SJCRH30 (cell line): ENCODE results near the gene CEP70. TPM values are rescaled to one million over a fixed set of nuclear protein-coding genes. Genes with fewer than 3 reads are reported as not detected.
"Not testable (repeated sequence)": the region's sequence is repeated elsewhere in the genome, so short reads cannot be mapped to it uniquely, and the experiment has no call there.

Experiments used
- DNase-seq, 2 experiments: peaks; one replicate each; pipeline ENCODE4 v3.0.0-alpha.2; 2015 to 2020
- H3K27ac ChIP-seq: fragments of 250-450 bp; sonication (Bioruptor Pico); 2 replicates; pipeline ENCODE4 v1.5.1; 2020; ENCODE audit warnings: mild to moderate bottlenecking, moderate library complexity
- H3K27me3 ChIP-seq: fragments of 250-450 bp; sonication (Bioruptor Pico); 2 replicates; pipeline ENCODE4 v1.5.1; 2020; ENCODE audit warnings: mild to moderate bottlenecking, moderate library complexity
- H3K36me3 ChIP-seq: fragments of 250-450 bp; sonication (Bioruptor Pico); 2 replicates; pipeline ENCODE4 v1.5.1; 2020; ENCODE audit warnings: mild to moderate bottlenecking, moderate library complexity
- H3K4me1 ChIP-seq: fragments of 250-450 bp; sonication (Bioruptor Pico); 2 replicates; pipeline ENCODE4 v1.5.1; 2020; ENCODE audit warnings: mild to moderate bottlenecking, moderate library complexity
- H3K4me3 ChIP-seq: fragments of 250-450 bp; sonication (Bioruptor Pico); 2 replicates; pipeline ENCODE4 v1.5.1; 2020; ENCODE audit warnings: mild to moderate bottlenecking, moderate library complexity
- H3K9me3 ChIP-seq: fragments of 250-450 bp; sonication (Bioruptor Pico); replicated peaks from 2 replicates; pipeline ENCODE4 v1.5.1; 2020; ENCODE audit warnings: mild to moderate bottlenecking, moderate library complexity
- total RNA-seq: library from RNA; depleted of rRNA; stranded (reverse); fragments of >200 nt; shearing (Covaris generic); gene quantifications from 2 replicates; pipeline ENCODE4 v1.2.3, GENCODE V29; 2014

The CEP70 gene
- total RNA-seq, 1 experiment from 2014 or later: 48.8 TPM

GRCh38 chr3:138600100-138600745, 6.2 kb upstream of the CEP70 start:
- Histone ChIP-seq H3K27ac (no peak overlapping the region), H3K27me3 (no peaks in the 10 kb centered on the region), H3K9me3 (no peaks in the 10 kb centered on the region; the same call in 1 of the 2 replicates), H3K36me3 (no peaks in the 10 kb centered on the region), H3K4me3 (no peak overlapping the region), H3K4me1 (no peaks in the 10 kb centered on the region)
- no peak for DNase-seq

- Histone ChIP-seq H3K4me1 (no peaks in the 10 kb centered on the region; the same call in 1 of the 2 replicates), H3K36me3 (no peaks in the 10 kb centered on the region), H3K27me3 (no peaks in the 10 kb centered on the region), H3K4me3 (no peak overlapping the region), H3K9me3 (no peaks in the 10 kb centered on the region; the same call in 1 of the 2 replicates), H3K27ac (no peak overlapping the region)
- no peak for DNase-seq
Measured at GRCh38 chr3:138598534-138598933, 4.5 kb upstream of the CEP70 start.

- H3K9me3 ChIP-seq, H3K4me3 ChIP-seq, H3K27me3 ChIP-seq, H3K4me1 ChIP-seq, H3K27ac ChIP-seq, H3K36me3 ChIP-seq, DNase-seq: not testable (repeated sequence)
Measured at GRCh38 chr3:138597186-138597976, 3.3 kb upstream of the CEP70 start.

GRCh38 chr3:138594935-138595610, 1.0 kb upstream of the CEP70 start:
- no peak for DNase-seq
- Histone ChIP-seq H3K27ac (no peak overlapping the region), H3K9me3 (no peaks in the 10 kb centered on the region), H3K4me3 (peak overlapping the region; percentile 85), H3K27me3 (no peaks in the 10 kb centered on the region), H3K36me3 (peaks cover 3% of the 10 kb centered on the region; the same call in 1 of the 2 replicates), H3K4me1 (peaks cover 2% of the 10 kb centered on the region; the same call in 1 of the 2 replicates)

- peaks cover 3% of the 10 kb centered on the region; the same call in 1 of the 2 replicates for H3K36me3 ChIP-seq
- H3K4me1 ChIP-seq: peaks cover 2% of the 10 kb centered on the region; the same call in 1 of the 2 replicates
- no peaks in the 10 kb centered on the region for H3K27me3 ChIP-seq
- no peaks in the 10 kb centered on the region for H3K9me3 ChIP-seq
- H3K4me3 ChIP-seq: peak overlapping the region; percentile 85
- peak overlapping the region; percentile 81 for H3K27ac ChIP-seq
- no peak for DNase-seq
Measured at GRCh38 chr3:138593488-138594149, 441 bp downstream of the CEP70 start.

GRCh38 chr3:138591392-138591791, 2.7 kb downstream of the CEP70 start:
- no peak overlapping the region for H3K27ac ChIP-seq
- H3K4me1 ChIP-seq: peaks cover 2% of the 10 kb centered on the region; the same call in 1 of the 2 replicates
- H3K27me3 ChIP-seq: no peaks in the 10 kb centered on the region
- peaks cover 7% of the 10 kb centered on the region for H3K36me3 ChIP-seq
- no peak for DNase-seq
- H3K4me3 ChIP-seq: no peak overlapping the region
- H3K9me3 ChIP-seq: no peaks in the 10 kb centered on the region

- H3K27me3 ChIP-seq: no peaks in the 10 kb centered on the region
- H3K36me3 ChIP-seq: peaks cover 10% of the 10 kb centered on the region
- H3K4me3 ChIP-seq: no peak overlapping the region
- H3K4me1 ChIP-seq: 0 out of 2 replicates have a peak, but pooled peaks cover 2% of the 10 kb centered on the region
- H3K27ac ChIP-seq: no peak overlapping the region
- no peak for DNase-seq
- no peaks in the 10 kb centered on the region for H3K9me3 ChIP-seq
Measured at GRCh38 chr3:138588445-138588844, 5.6 kb downstream of the CEP70 start.

GRCh38 chr3:138587374-138587773, 6.7 kb downstream of the CEP70 start:
- Histone ChIP-seq H3K36me3 (peaks cover 12% of the 10 kb centered on the region), H3K4me3 (no peak overlapping the region), H3K27ac (no peak overlapping the region), H3K27me3 (no peaks in the 10 kb centered on the region), H3K4me1 (no peaks in the 10 kb centered on the region), H3K9me3 (no peaks in the 10 kb centered on the region)
- no peak for DNase-seq

GRCh38 chr3:138578961-138579574, 15.0 kb downstream of the CEP70 start:
- Histone ChIP-seq H3K36me3 (peaks cover 9% of the 10 kb centered on the region; the same call in 1 of the 2 replicates), H3K9me3 (no peaks in the 10 kb centered on the region; the same call in 1 of the 2 replicates), H3K4me1 (no peaks in the 10 kb centered on the region), H3K4me3 (no peak overlapping the region), H3K27me3 (no peaks in the 10 kb centered on the region), H3K27ac (no peak overlapping the region)
- no peak for DNase-seq

- Histone ChIP-seq H3K36me3 (peaks cover 8% of the 10 kb centered on the region; the same call in 1 of the 2 replicates), H3K4me1 (no peaks in the 10 kb centered on the region), H3K4me3 (no peak overlapping the region), H3K27me3 (no peaks in the 10 kb centered on the region), H3K9me3 (peaks cover 5% of the 10 kb centered on the region; the same call in 1 of the 2 replicates), H3K27ac (no peak overlapping the region)
- DNase-seq: no peak
Measured at GRCh38 chr3:138578141-138578540, 15.9 kb downstream of the CEP70 start.

- Histone ChIP-seq H3K27me3 (no peaks in the 10 kb centered on the region), H3K36me3 (peaks cover 3% of the 10 kb centered on the region; the same call in 1 of the 2 replicates), H3K4me3 (no peak overlapping the region), H3K9me3 (peaks cover 5% of the 10 kb centered on the region; the same call in 1 of the 2 replicates), H3K27ac (no peak overlapping the region), H3K4me1 (no peaks in the 10 kb centered on the region)
- no peak for DNase-seq
Measured at GRCh38 chr3:138573138-138573537, 20.9 kb downstream of the CEP70 start.

GRCh38 chr3:138569624-138570023, 24.4 kb downstream of the CEP70 start:
- H3K4me3 ChIP-seq, H3K9me3 ChIP-seq, H3K36me3 ChIP-seq, DNase-seq, H3K27me3 ChIP-seq, H3K4me1 ChIP-seq, H3K27ac ChIP-seq: not testable (repeated sequence)

- DNase-seq: no peak
- no peak overlapping the region for H3K27ac ChIP-seq
- no peak overlapping the region for H3K4me3 ChIP-seq
- H3K36me3 ChIP-seq: peaks cover 5% of the 10 kb centered on the region; the same call in 1 of the 2 replicates
- H3K9me3 ChIP-seq: 0 out of 2 replicates have a peak, but pooled peaks cover 5% of the 10 kb centered on the region
- H3K27me3 ChIP-seq: no peaks in the 10 kb centered on the region
- no peaks in the 10 kb centered on the region for H3K4me1 ChIP-seq
Measured at GRCh38 chr3:138569090-138569489, 25.0 kb downstream of the CEP70 start.

- Histone ChIP-seq H3K27me3 (no peaks in the 10 kb centered on the region), H3K36me3 (peaks cover 2% of the 10 kb centered on the region; the same call in 1 of the 2 replicates), H3K4me3 (no peak overlapping the region), H3K9me3 (no peaks in the 10 kb centered on the region), H3K27ac (no peak overlapping the region), H3K4me1 (no peaks in the 10 kb centered on the region)
- no peak for DNase-seq
Measured at GRCh38 chr3:138567403-138567802, 26.7 kb downstream of the CEP70 start.
